NCI-H1105 treated with DMSO at 0.1 percent for 48 hours (cell line): ENCODE measurements around the gene NF1.
"Not testable (repeated sequence)": the region's sequence is repeated elsewhere in the genome, so short reads cannot be mapped to it uniquely, and the experiment has no call there.

Source experiments
- DNase-seq: peaks from one replicate; lab custom pipeline; 2025; lab: John Stamatoyannopoulos, UW

The NF1 gene

DNA sequence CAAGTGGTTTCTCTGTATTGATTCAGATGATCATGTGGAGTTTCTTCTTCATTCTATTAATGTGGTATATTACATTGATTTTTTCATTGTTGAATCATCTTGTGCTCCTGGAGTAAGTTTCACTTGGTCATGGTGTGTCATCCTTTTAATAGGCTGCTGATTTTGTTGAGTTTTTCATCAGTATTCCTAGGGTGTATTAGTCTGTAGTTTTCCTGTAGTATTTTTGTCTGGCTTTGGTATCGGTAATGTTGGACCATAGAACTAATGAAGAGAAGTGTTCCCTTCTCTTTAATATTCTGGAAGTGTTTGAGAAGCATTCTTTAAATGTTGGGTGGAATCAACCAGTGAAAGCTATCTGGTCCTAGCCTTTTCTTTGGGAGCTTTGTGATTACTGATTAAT lies 103.2 kb downstream of the NF1 start:
- DNase-seq: no peak

DNA sequence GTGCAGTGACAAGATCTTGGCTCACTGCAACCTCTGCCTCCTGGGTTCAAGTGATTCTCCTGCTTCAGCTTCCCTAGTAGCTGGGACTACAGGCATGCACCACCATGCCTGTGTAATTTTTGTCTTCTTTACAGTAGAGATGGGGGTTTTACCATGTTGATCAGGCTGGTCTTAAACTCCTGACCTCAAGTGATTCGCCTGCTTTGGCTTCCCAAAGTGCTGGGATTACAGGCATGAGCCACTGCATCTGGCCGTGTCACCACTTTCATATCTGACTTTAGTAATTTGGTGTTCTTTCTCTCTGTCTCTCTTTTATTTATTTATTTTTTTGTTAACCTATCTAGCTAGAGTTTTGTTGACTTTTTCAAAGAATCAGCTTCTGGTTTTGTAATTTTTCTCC lies 103.9 kb downstream of the NF1 start:
- DNase-seq: not testable (repeated sequence)

- DNase-seq: no peak
These were observed 105.5 kb downstream of the NF1 start for GRCh38 chr17:31200287-31200686.

GRCh38 chr17:31202968-31203367 lies 108.2 kb downstream of the NF1 start:
- DNase-seq: no peak

DNA sequence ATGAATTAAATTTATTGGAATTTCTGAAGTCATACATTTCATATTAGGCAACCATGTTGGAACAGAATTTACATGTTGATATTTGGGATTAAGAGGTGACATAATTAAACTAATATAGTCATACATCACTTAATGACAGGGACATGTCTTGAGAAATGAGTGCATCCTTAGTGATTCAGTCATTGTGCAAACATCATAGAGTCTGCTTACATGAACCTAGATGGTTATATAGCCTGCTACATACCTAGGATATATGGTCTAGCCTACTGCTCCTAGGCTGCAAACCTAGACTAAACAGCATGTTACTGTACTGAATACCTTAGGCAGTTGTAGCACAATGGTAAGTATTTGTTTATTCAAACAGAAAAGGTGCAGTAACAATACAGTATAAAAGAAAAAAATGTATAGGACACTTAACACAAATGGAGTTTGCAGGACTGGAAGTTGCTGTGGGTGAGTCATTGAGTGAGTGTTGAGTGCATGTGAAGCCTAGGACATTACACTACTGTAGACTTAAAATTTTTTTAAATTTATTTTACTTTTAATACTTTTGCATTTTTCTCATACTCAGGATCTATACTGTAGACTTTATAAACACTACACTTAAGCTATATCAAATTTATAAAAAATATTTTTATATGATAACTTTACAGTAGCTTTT lies 116.7 kb downstream of the NF1 start:
- no peak for DNase-seq

DNA sequence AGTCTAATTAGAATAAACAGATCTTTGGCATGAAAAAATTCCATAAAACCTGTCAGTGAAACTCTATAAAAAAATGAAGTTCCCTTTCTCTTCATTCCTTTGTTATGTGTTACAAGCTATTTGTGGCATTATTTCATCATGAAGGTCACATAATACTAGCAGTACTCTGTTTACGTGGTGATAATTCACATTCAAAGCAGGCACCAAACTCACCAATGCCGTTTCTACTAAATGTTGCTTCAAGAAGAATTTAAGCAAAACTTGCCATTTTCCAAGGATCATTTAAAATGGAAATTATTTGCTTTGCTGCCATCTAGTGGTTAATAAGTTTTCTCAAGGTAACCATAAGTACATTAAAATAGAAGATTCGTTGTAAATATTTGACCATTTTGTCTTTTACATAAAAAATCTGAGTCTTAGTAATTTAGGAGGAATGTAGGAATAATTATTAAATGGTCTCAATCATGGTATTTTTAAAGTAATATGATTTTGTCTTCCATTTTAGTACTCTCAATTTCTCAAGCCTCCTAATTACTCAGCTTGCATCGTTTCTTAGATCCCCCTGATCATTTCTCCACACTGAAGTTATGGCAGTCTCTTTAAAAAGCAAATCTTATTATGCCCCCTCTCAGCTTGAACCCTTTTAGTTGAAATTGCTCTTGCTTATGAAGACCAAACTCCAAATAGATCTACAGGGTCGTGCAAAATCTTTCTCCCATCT lies 121.4 kb downstream of the NF1 start:
- peak; percentile 39 for DNase-seq

DNA sequence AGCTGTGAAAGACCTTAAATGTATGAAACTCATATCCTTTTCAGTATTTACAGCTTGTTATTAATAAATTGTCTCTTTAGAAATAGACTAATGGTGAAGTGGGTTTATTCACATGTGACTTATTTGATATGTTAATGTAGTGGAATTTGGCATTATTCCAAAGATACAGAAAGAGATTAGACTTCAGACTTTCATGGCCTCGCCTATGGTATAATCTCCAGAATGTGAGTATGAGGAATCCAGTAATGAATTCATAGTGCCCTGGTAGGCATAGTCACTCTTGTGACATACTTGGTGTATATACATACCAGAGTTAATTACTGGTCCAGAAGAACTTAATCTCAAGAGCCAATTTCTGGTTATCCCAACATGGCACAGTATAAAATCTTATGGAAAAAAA lies 129.6 kb downstream of the NF1 start:
- DNase-seq: no peak

DNA sequence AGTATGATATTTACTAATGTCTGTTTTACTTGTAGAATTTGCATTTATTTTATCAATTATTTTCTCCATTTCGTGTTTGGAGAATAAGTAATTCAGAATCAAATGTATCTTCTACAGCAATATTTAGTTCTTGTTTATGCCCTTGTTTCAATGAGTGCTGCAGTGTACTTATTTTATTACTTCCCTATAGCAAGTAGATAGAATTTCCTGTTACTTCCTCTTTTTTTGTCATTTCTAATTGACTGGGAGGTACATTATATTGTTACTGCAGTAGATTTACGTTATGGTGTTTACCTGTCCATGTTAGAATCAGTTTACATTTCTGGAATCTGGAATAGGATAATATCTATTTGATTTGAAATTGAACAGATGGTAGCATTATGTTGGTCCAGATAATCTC lies 131.1 kb downstream of the NF1 start:
- DNase-seq: no peak

DNA sequence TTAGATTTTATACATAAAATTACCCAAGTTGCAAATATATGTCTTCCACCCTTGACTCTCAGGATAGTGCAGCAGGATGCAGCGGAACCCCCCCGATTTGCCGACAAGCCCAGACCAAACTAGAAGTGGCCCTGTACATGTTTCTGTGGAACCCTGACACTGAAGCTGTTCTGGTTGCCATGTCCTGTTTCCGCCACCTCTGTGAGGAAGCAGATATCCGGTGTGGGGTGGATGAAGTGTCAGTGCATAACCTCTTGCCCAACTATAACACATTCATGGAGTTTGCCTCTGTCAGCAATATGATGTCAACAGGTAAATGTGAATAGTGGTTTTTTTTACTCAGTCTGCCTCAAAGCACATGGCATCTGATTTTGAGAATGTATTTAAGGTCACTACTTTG lies 131.6 kb downstream of the NF1 start:
- DNase-seq: no peak

DNA sequence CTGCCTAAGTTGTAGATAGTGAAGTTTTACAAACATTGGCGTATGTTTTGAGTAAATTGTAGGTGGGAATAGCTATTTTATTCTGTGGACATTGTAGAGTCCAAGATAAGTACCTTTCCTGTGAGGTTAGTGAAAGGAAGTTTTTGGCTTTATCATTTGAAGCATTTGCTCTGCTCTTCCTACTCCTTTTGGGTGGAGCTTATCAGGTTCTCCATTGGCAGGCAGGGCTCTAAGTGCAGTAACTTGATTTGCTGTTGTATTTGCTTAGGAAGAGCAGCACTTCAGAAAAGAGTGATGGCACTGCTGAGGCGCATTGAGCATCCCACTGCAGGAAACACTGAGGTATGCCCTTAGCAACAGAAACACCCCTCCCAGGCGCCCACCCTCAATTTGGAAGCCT lies 132.2 kb downstream of the NF1 start:
- no peak for DNase-seq

DNA sequence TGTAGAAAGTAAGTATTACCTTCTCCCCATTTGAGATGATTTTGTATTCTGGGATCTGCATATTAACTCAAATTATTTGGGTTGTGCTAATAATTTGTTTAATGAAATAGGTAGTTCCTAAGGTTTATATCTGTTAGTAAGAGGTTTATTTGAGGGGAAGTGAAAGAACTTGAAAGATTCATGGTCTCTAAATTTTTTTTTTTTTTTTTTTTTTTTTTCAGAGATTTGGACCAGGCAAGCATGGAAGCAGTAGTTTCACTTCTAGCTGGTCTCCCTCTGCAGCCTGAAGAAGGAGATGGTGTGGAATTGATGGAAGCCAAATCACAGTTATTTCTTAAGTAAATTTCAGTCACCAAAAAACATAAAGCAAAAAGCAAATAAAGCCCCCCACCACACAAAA lies 137.1 kb downstream of the NF1 start:
- no peak for DNase-seq

GRCh38 chr17:31235110-31235509 lies 140.3 kb downstream of the NF1 start:
- DNase-seq: no peak

GRCh38 chr17:31236137-31236536 lies 141.4 kb downstream of the NF1 start:
- no peak for DNase-seq

DNA sequence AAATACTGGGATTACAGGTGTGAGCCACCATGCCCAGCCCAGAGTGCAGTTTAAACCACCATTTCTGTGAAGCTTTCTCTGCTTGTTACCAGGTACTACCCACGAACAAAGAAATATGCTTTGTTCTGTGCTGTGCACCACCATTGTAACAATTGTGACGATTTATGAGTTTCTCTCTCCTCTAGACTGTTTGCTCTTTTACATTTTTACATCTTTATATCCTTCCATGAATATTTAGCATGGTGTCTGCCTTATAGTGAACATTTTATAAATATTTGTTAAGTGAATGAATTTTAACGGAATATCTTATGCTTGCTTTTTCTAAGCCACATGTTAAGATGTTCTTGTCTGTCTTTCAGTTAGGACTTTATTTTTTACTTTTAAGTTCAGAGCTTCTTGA lies 141.9 kb downstream of the NF1 start:
- DNase-seq: no peak

GRCh38 chr17:31241116-31241515 lies 146.3 kb downstream of the NF1 start:
- DNase-seq: no peak

DNA sequence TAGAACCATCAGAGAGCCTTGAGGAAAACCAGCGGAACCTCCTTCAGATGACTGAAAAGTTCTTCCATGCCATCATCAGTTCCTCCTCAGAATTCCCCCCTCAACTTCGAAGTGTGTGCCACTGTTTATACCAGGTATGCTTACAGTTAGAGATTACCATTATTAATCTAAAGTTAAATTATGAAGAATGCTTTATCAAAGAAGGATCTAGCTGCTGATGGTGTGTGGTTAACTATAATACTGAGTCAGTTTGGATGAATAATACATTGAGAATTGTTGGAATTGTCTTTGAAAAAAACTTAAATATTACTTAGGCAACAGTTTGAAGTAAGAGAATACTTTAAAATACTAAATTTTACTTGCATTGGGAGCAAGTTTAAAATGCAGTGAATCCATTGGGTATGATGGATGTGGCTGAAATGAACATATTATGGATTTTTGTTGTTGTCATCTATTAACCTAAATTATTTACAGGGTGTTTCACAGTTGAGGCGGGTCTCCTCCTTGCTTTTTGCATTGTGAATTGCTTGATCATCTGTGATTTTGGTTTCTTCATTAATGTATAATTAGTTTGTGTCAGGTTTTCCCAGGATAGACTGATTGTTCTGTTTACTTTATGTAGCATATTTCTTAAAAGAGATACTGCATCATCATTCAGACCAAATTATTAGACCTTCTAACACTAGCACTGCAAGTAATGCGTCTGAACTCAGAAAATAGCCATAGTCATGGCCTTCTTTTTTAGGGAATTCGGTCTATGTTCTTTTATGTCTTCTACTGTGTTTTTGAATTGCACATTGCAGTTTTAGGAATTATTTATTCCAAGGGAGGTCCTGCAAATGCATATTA lies 154.4 kb downstream of the NF1 start:
- DNase-seq: no peak

- DNase-seq: no peak
These were observed 155.0 kb downstream of the NF1 start for GRCh38 chr17:31249835-31250141.

- DNase-seq: no peak
These were observed 155.5 kb downstream of the NF1 start for GRCh38 chr17:31250229-31250628.

DNA sequence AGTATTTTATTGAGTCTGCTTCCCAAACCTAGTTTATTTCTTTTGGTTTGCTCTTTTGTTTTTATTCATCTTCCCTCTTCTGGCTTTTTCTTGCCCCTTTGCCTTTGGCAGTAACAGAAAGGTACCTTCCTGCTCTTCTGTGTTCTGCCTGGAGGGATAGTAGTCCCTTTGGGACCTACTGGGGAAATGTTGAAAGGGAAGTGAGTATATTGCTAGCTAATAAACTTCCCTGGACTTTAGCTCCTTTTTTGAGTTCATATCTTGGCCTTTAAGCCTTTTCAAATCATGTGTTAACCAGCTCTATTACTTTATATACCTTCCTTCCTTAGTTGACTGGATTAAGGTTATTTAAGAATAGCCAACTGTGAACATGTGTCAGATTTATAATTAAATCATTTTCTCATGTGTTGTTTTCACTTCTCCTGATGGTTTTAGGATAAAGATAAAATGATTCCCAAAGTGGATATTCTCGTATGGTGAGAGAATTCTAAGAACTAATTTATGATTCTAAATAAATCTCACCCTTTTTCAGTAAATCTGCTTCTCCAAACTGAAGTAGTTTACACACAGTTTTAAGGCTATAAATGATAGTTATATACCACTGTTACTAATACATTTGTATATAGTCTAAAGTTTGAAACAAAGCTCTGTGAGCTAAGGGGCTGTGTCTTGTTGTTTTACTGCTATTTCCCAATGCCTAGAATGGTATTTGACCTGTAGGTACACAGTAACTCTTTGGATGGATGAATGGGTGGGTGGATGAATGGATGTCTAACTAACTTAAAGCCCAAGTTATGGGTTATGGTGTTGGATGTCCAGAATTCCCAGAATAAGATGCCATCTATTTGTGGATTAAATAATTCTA lies 156.6 kb downstream of the NF1 start:
- DNase-seq: no peak

GRCh38 chr17:31251970-31252328 lies 157.2 kb downstream of the NF1 start:
- no peak for DNase-seq

DNA sequence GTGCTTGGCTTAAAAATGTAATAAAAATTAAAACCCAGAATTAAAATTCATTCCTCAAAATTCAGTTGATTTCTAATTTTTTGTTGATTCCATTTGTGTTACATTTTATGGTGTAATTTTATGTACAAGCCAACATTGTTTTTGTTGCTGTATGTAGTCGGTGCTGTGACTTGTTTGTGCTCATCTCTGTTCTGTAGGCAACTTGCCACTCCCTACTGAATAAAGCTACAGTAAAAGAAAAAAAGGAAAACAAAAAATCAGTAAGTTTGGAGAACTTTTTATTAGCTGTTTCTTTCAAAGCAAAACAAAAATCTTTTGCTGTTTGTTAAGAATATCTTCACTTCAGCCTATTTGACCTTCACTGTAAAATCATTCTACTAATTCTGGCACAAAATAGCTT lies 158.0 kb downstream of the NF1 start:
- no peak for DNase-seq

GRCh38 chr17:31254654-31255053 lies 159.9 kb downstream of the NF1 start:
- DNase-seq: no peak
